ENCODE data around the gene METAP2. TPM values are rescaled to one million over a fixed set of nuclear protein-coding genes. Genes with fewer than 3 reads are reported as not detected.
"Not testable (repeated sequence)": the region's sequence is repeated elsewhere in the genome, so short reads cannot be mapped to it uniquely, and the experiment has no call there.

METAP2 gene
- total RNA-seq, 1 donor = 92.1 TPM

- DNase-seq (ENCODE audit: low read depth) = no peak
- H3K4me3 ChIP-seq (ENCODE audit: low read depth, low read length) = no peak overlapping the region
- TF ChIP-seq, protein P1, sequence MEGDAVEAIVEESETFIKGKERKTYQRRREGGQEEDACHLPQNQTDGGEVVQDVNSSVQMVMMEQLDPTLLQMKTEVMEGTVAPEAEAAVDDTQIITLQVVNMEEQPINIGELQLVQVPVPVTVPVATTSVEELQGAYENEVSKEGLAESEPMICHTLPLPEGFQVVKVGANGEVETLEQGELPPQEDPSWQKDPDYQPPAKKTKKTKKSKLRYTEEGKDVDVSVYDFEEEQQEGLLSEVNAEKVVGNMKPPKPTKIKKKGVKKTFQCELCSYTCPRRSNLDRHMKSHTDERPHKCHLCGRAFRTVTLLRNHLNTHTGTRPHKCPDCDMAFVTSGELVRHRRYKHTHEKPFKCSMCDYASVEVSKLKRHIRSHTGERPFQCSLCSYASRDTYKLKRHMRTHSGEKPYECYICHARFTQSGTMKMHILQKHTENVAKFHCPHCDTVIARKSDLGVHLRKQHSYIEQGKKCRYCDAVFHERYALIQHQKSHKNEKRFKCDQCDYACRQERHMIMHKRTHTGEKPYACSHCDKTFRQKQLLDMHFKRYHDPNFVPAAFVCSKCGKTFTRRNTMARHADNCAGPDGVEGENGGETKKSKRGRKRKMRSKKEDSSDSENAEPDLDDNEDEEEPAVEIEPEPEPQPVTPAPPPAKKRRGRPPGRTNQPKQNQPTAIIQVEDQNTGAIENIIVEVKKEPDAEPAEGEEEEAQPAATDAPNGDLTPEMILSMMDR (IDR thresholded peaks at IDR 0.05; ENCODE audit: insufficient read depth, low read length) = no peak
These were observed 15.2 kb upstream of the METAP2 start for GRCh38 chr12:95458761-95459160.

- DNase-seq (ENCODE audit: low read depth) = no peak
- TF ChIP-seq, protein P1 (IDR thresholded peaks at IDR 0.05; ENCODE audit: insufficient read depth, low read length) = no peak
- no peak overlapping the region for H3K4me3 ChIP-seq (ENCODE audit: low read depth, low read length)
These were observed 14.6 kb upstream of the METAP2 start for GRCh38 chr12:95459310-95459709.

DNA sequence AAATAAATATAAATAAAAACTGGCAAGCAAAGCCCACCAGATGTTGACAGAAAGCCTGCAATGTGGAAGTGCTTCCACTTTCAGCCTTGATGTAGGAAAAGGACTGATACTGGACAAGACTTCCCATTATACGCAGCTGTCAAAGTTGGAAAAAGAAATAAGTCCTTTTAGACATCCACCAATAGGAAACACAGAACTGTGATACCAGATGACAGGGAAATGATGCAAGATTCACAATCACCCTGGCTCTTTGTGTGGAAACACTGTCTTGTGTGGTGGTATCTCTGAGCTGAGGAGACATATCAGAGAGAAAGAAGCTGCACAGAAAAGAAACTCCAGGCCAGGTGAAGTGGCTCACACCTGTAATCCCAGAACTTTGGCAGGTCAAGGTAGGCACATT is 13.8 kb upstream of the METAP2 start:
- TF ChIP-seq, protein P1 (IDR thresholded peaks at IDR 0.05; ENCODE audit: insufficient read depth, low read length) = no peak
- H3K4me3 ChIP-seq (ENCODE audit: low read depth, low read length) = no peak overlapping the region
- no peak for DNase-seq (ENCODE audit: low read depth)

DNA sequence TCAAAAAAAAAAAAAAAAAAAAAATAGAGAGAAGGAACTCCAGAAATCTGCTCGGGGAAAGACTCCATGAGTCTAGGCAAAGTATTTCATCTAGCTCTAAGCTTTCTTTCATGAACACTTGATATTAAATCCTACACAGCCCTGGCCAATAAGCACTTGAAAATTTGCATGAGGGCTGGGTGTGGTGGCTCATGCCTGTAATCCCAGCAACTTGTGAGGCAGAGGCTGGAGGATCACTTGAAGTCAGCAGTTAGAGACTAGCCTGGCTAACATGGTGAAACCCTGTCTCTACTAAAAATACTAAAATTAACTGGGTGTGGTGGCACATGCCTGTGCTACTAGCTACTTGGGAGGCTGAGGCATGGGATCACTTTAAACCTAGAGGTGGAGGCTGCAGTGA is 13.1 kb upstream of the METAP2 start:
- DNase-seq (ENCODE audit: low read depth) = no peak
- H3K4me3 ChIP-seq (ENCODE audit: low read depth, low read length) = no peak overlapping the region
- TF ChIP-seq, protein P1 (IDR thresholded peaks at IDR 0.05; ENCODE audit: insufficient read depth, low read length) = no peak

DNA sequence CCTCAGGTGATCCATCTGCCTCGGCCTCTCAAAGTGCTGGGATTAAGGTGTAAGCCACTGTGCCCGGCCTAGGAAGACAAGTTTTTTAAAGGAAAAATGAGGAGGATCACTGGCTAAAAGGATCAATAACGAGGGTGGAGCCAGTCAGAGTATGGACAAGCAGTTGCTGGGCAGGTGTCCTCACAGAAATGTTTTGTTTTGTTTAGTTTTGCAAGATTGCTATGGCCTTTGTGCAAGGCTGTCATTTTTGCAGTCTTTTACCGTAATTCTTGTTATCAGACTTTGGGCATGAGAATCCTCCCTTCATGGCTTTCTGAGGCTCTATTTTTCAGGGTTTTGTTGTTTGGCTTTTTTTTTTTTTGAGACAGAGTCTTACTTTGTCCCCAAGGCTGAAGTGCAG is 11.9 kb upstream of the METAP2 start:
- no peak for DNase-seq (ENCODE audit: low read depth)
- TF ChIP-seq, protein P1 (IDR thresholded peaks at IDR 0.05; ENCODE audit: insufficient read depth, low read length) = no peak
- no peak overlapping the region for H3K4me3 ChIP-seq (ENCODE audit: low read depth, low read length)

DNA sequence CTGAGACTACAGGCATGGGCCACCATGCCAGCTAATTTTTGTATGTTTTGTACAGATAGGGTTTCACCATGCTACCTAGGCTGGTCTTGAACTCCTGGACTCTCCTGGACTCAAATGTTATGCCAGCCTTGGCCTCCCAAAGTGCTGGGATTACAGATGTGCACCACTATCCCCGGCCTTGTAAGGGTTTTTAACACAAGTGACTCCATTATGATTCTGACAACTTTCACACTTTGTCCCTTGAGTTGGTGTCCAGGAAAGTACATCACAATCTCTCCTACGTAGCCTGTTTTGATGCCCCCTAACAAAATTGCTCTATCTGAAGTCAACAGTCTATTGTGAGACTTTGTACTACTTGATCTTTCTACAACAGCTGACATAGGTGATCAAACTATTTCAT is 11.4 kb upstream of the METAP2 start:
- H3K4me3 ChIP-seq (ENCODE audit: low read depth, low read length) = no peak overlapping the region
- DNase-seq (ENCODE audit: low read depth) = no peak
- TF ChIP-seq, protein P1 (IDR thresholded peaks at IDR 0.05; ENCODE audit: insufficient read depth, low read length) = no peak

GRCh38 chr12:95463050-95463449 is 10.9 kb upstream of the METAP2 start:
- no peak for DNase-seq (ENCODE audit: low read depth)
- TF ChIP-seq, protein P1 (IDR thresholded peaks at IDR 0.05; ENCODE audit: insufficient read depth, low read length) = no peak
- H3K4me3 ChIP-seq (ENCODE audit: low read depth, low read length) = no peak overlapping the region

DNA sequence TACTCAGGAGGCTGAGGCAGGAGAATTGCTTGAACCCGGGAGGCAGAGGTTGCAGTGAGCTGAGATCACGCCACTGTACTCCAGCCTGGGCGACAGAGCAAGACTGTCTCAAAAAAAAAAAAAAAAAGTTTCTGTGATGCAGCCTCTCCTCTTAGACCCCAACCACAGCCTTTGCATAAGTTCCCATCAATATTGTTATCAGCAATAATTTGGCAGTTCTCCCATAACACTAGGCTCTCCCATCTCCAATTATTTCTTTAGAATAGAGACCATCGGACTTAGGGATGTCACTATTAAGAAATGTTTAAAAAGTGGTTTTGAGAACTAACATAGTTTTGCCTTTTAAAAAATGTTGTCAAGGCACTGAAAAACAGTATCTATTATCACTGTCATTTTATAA is 10.2 kb upstream of the METAP2 start:
- not testable (repeated sequence) for H3K4me3 ChIP-seq (ENCODE audit: low read depth, low read length); DNase-seq (ENCODE audit: low read depth)
